ENCODE measurements around the gene ADGRD1. TPM values are rescaled to one million over a fixed set of nuclear protein-coding genes. Genes with fewer than 3 reads are reported as not detected.

Gene ADGRD1
- total RNA-seq, 2 donors from 2014 or later: 21.3 to 37.0 TPM

- Histone ChIP-seq H3K36me3 (no peaks in the 10 kb centered on the region), H3K27ac (no peak overlapping the region), H3K27me3 (replicated peaks; ENCODE audit: insufficient read depth) (no peaks in the 10 kb centered on the region), H3K4me3 (no peak overlapping the region), H3K9me3 (no peaks in the 10 kb centered on the region), H3K4me1 (ENCODE audit: control insufficient read depth in 1 of 2, low read depth in 2 of 2) (no peaks in the 10 kb centered on the region)
- TF ChIP-seq, protein P1, sequence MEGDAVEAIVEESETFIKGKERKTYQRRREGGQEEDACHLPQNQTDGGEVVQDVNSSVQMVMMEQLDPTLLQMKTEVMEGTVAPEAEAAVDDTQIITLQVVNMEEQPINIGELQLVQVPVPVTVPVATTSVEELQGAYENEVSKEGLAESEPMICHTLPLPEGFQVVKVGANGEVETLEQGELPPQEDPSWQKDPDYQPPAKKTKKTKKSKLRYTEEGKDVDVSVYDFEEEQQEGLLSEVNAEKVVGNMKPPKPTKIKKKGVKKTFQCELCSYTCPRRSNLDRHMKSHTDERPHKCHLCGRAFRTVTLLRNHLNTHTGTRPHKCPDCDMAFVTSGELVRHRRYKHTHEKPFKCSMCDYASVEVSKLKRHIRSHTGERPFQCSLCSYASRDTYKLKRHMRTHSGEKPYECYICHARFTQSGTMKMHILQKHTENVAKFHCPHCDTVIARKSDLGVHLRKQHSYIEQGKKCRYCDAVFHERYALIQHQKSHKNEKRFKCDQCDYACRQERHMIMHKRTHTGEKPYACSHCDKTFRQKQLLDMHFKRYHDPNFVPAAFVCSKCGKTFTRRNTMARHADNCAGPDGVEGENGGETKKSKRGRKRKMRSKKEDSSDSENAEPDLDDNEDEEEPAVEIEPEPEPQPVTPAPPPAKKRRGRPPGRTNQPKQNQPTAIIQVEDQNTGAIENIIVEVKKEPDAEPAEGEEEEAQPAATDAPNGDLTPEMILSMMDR (IDR thresholded peaks at IDR 0.05): no peak
- DNase-seq (ENCODE audit: low spot score): no peak
- no peak for ATAC-seq (ENCODE audit: insufficient number of reproducible peaks, low FRiP score, low read depth)
Measured at GRCh38 chr12:131013118-131013517, 59.4 kb downstream of the ADGRD1 start.

GRCh38 chr12:131014343-131014742, 60.6 kb downstream of the ADGRD1 start:
- Histone ChIP-seq H3K27me3 (replicated peaks; ENCODE audit: insufficient read depth) (no peaks in the 10 kb centered on the region), H3K4me3 (no peak overlapping the region), H3K9me3 (no peaks in the 10 kb centered on the region), H3K36me3 (no peaks in the 10 kb centered on the region), H3K4me1 (ENCODE audit: control insufficient read depth in 1 of 2, low read depth in 2 of 2) (no peaks in the 10 kb centered on the region), H3K27ac (no peak overlapping the region)
- no peak for DNase-seq (ENCODE audit: low spot score)
- TF ChIP-seq, protein P1 (IDR thresholded peaks at IDR 0.05): no peak
- no peak for ATAC-seq (ENCODE audit: insufficient number of reproducible peaks, low FRiP score, low read depth)

- no peak for DNase-seq (ENCODE audit: low spot score)
- H3K4me3 ChIP-seq: no peak overlapping the region
- TF ChIP-seq, protein P1 (IDR thresholded peaks at IDR 0.05): no peak
- H3K4me1 ChIP-seq (ENCODE audit: control insufficient read depth in 1 of 2, low read depth in 2 of 2): no peaks in the 10 kb centered on the region
- no peaks in the 10 kb centered on the region for H3K27me3 ChIP-seq (replicated peaks; ENCODE audit: insufficient read depth)
- no peaks in the 10 kb centered on the region for H3K9me3 ChIP-seq
- H3K36me3 ChIP-seq: no peaks in the 10 kb centered on the region
- ATAC-seq (ENCODE audit: insufficient number of reproducible peaks, low FRiP score, low read depth): no peak
- H3K27ac ChIP-seq: no peak overlapping the region
Measured at GRCh38 chr12:131015581-131016337, 62.1 kb downstream of the ADGRD1 start.

- no peaks in the 10 kb centered on the region for H3K36me3 ChIP-seq
- H3K27me3 ChIP-seq (replicated peaks; ENCODE audit: insufficient read depth): no peaks in the 10 kb centered on the region
- H3K9me3 ChIP-seq: no peaks in the 10 kb centered on the region
- no peak overlapping the region for H3K27ac ChIP-seq
- no peaks in the 10 kb centered on the region for H3K4me1 ChIP-seq (ENCODE audit: control insufficient read depth in 1 of 2, low read depth in 2 of 2)
- ATAC-seq (ENCODE audit: insufficient number of reproducible peaks, low FRiP score, low read depth): no peak
- no peak overlapping the region for H3K4me3 ChIP-seq
- DNase-seq (ENCODE audit: low spot score): no peak
- TF ChIP-seq, protein P1 (IDR thresholded peaks at IDR 0.05): no peak
Measured at GRCh38 chr12:131017477-131017991, 63.8 kb downstream of the ADGRD1 start.

GRCh38 chr12:131018019-131018620, 64.4 kb downstream of the ADGRD1 start:
- Histone ChIP-seq H3K36me3 (no peaks in the 10 kb centered on the region), H3K4me3 (no peak overlapping the region), H3K4me1 (ENCODE audit: control insufficient read depth in 1 of 2, low read depth in 2 of 2) (no peaks in the 10 kb centered on the region), H3K27me3 (replicated peaks; ENCODE audit: insufficient read depth) (no peaks in the 10 kb centered on the region), H3K27ac (no peak overlapping the region), H3K9me3 (no peaks in the 10 kb centered on the region)
- ATAC-seq (ENCODE audit: insufficient number of reproducible peaks, low FRiP score, low read depth): no peak
- TF ChIP-seq, protein P1 (IDR thresholded peaks at IDR 0.05): no peak
- no peak for DNase-seq (ENCODE audit: low spot score)
